ENCODE measurements around the gene PGM3.

The PGM3 gene

GRCh38 chr6:83119742-83120300, 73.2 kb downstream of the PGM3 start:
- no peaks in the 10 kb centered on the region for H3K9me3 ChIP-seq (ENCODE audit: insufficient read depth, low read length)
- H3K79me2 ChIP-seq (ENCODE audit: insufficient read depth, low read length), result no peaks in the 10 kb centered on the region
- no peaks in the 10 kb centered on the region for H4K20me1 ChIP-seq (ENCODE audit: low read depth, low read length)
- H3K4me3 ChIP-seq (ENCODE audit: insufficient read depth, low read length, poor library complexity, severe bottlenecking), result no peak overlapping the region
- no peak overlapping the region for H2AFZ ChIP-seq (ENCODE audit: low read depth, low read length, severe bottlenecking)
- TF ChIP-seq EZH2phosphoT487 (conservative IDR thresholded peaks at IDR 0.05; ENCODE audit: low read length), result no peak
- TF ChIP-seq CTCF (IDR thresholded peaks at IDR 0.05; ENCODE audit: insufficient read depth, low read length, poor library complexity, severe bottlenecking), result no peak
- H3K4me2 ChIP-seq (ENCODE audit: low read depth, low read length, poor library complexity, severe bottlenecking), result no peak overlapping the region
- H3K9me2 ChIP-seq (replicated peaks; ENCODE audit: insufficient read depth, low read length), result no peaks in the 10 kb centered on the region
- no peaks in the 10 kb centered on the region for H3K27me3 ChIP-seq (ENCODE audit: low read length)
- H3K36me3 ChIP-seq (ENCODE audit: low read length), result peaks cover 41% of the 10 kb centered on the region; the same call in 1 of the 2 replicates
- no peaks in the 10 kb centered on the region for H3F3A ChIP-seq (ENCODE audit: insufficient read depth)
- H3K27ac ChIP-seq (ENCODE audit: low read depth, low read length), result no peak overlapping the region
- no peak overlapping the region for H3K9ac ChIP-seq (ENCODE audit: low read length)

- Histone ChIP-seq H3K9me3 (ENCODE audit: insufficient read depth, low read length) (no peaks in the 10 kb centered on the region), H3K9me2 (replicated peaks; ENCODE audit: insufficient read depth, low read length) (no peaks in the 10 kb centered on the region), H3K36me3 (ENCODE audit: low read length) (peaks cover 36% of the 10 kb centered on the region; the same call in 1 of the 2 replicates), H3K27ac (ENCODE audit: low read depth, low read length) (no peak overlapping the region), H2AFZ (ENCODE audit: low read depth, low read length, severe bottlenecking) (no peak overlapping the region), H3F3A (ENCODE audit: insufficient read depth) (no peaks in the 10 kb centered on the region), H3K9ac (ENCODE audit: low read length) (no peak overlapping the region), H3K27me3 (ENCODE audit: low read length) (no peaks in the 10 kb centered on the region), H3K4me3 (ENCODE audit: insufficient read depth, low read length, poor library complexity, severe bottlenecking) (no peak overlapping the region), H3K79me2 (ENCODE audit: insufficient read depth, low read length) (no peaks in the 10 kb centered on the region), H3K4me2 (ENCODE audit: low read depth, low read length, poor library complexity, severe bottlenecking) (no peak overlapping the region), H4K20me1 (ENCODE audit: low read depth, low read length) (no peaks in the 10 kb centered on the region)
- TF ChIP-seq EZH2phosphoT487 (conservative IDR thresholded peaks at IDR 0.05; ENCODE audit: low read length) (no peak), CTCF (IDR thresholded peaks at IDR 0.05; ENCODE audit: insufficient read depth, low read length, poor library complexity, severe bottlenecking) (no peak)
Measured at GRCh38 chr6:83117802-83118201, 75.3 kb downstream of the PGM3 start.
